Upper lobe of left lung (tissue), 4 donors: ENCODE data around the gene TPGS2.

Experiments
- CTCF ChIP-seq, 6 experiments: fragments of 450-650 bp in 4 of 6; fragments of 200-600 bp in 2 of 6; sonication (generic) in 2 of 6; IDR thresholded peaks; one replicate each; pipeline ENCODE4 v1.5.1; 2016 to 2019; ENCODE audit warnings: antibody characterized with exemption in 6 of 6
- EP300 ChIP-seq, 4 donors: sonication (generic); formaldehyde crosslinking; IDR thresholded peaks; one replicate each; pipeline ENCODE4 v1.5.1; 2017; ENCODE audit warnings: antibody characterized with exemption in 4 of 4, control low read depth in 2 of 4
- POLR2A ChIP-seq, 4 donors: fragments of 450-650 bp; IDR thresholded peaks; one replicate each; pipeline ENCODE4 v1.5.1; 2016 to 2017; ENCODE audit warnings: antibody characterized with exemption in 4 of 4, mild to moderate bottlenecking in 2 of 4

- no peak for TF ChIP-seq CTCF (IDR thresholded peaks at IDR 0.05)
- no peak for TF ChIP-seq EP300 (IDR thresholded peaks at IDR 0.05)
- TF ChIP-seq POLR2A (IDR thresholded peaks at IDR 0.05): no peak
These were observed 20.1 kb downstream of the TPGS2 start for GRCh38 chr18:36808681-36809080.
